Astrocyte (in vitro differentiated cells and primary cell): ENCODE results near the gene EN1.

Experiments
- CTCF ChIP-seq: IDR thresholded peaks from 2 replicates; pipeline ENCODE4 v1.5.1; 2011; ENCODE audit warnings: low read depth, mild to moderate bottlenecking, inconsistent platforms, low read length, moderate library complexity; ENCODE audit not compliant: insufficient read depth
- EZH2 ChIP-seq: IDR thresholded peaks from 2 replicates; pipeline ENCODE4 v1.6.1; 2012; ENCODE audit warnings: mild to moderate bottlenecking, low read length, inconsistent platforms; ENCODE audit not compliant: insufficient read depth

GRCh38 chr2:118846442-118846952, 951 bp downstream of the EN1 start:
- TF ChIP-seq CTCF: no peak
- TF ChIP-seq EZH2: peak; percentile 30
